Tibial nerve (tissue), 4 donors: ENCODE measurements around the gene BRPF3. TPM values are rescaled to one million over a fixed set of nuclear protein-coding genes. Genes with fewer than 3 reads are reported as not detected.

Source experiments
- DNase-seq, 2 donors: peaks; one replicate each; pipeline ENCODE4 v3.0.0-alpha.2; 2019; ENCODE audit warnings: low spot score in 2 of 2
- H3K27ac ChIP-seq, 4 donors: fragments of 200-600 bp; sonication (generic) in 3 of 4; one replicate each; pipeline ENCODE4 v1.5.1; 2017 to 2019; ENCODE audit warnings: mild to moderate bottlenecking in 1 of 4
- H3K27me3 ChIP-seq, 2 donors: fragments of 200-600 bp; sonication (generic) in 1 of 2; one replicate each; pipeline versions ENCODE4 v1.5.1 to v1.6.0; 2017 to 2019
- H3K36me3 ChIP-seq, 3 donors: fragments of 200-600 bp; sonication (generic); one replicate each; pipeline ENCODE4 v1.5.1; 2018 to 2019
- H3K4me1 ChIP-seq, 4 donors: fragments of 200-600 bp; sonication (generic) in 3 of 4; one replicate each; pipeline ENCODE4 v1.5.1; 2017 to 2019
- H3K4me3 ChIP-seq, 4 donors: fragments of 200-600 bp; sonication (generic) in 3 of 4; one replicate each; pipeline ENCODE4 v1.5.1; 2017 to 2019; ENCODE audit warnings: mild to moderate bottlenecking in 1 of 4, moderate library complexity in 1 of 4
- H3K9me3 ChIP-seq, 4 donors: fragments of 200-600 bp; sonication (generic) in 3 of 4; one replicate each; pipeline ENCODE4 v1.5.1; 2017 to 2019
- CTCF ChIP-seq, 5 experiments: fragments of 200-600 bp in 3 of 5; fragments of 450-650 bp in 2 of 5; sonication (generic) in 3 of 5; IDR thresholded peaks; one replicate each; pipeline ENCODE4 v1.5.1; 2016 to 2019; ENCODE audit warnings: antibody characterized with exemption in 5 of 5, mild to moderate bottlenecking in 3 of 5, moderate library complexity in 2 of 5
- EP300 ChIP-seq, 2 donors: sonication (generic); formaldehyde crosslinking; IDR thresholded peaks; one replicate each; pipeline ENCODE4 v1.6.1; 2017; ENCODE audit warnings: antibody characterized with exemption in 2 of 2, mild to moderate bottlenecking in 1 of 2
- POLR2A ChIP-seq, 2 donors: fragments of 450-650 bp; IDR thresholded peaks; one replicate each; pipeline ENCODE4 v1.6.1; 2017; ENCODE audit warnings: antibody characterized with exemption in 2 of 2, mild to moderate bottlenecking in 2 of 2, moderate library complexity in 2 of 2
- WGBS, 2 donors: methylation state at CpG; one replicate each; pipeline ENCODE4 v1.1.5; 2018; 5-methylcytosine and 5-hydroxymethylcytosine counted together
- total RNA-seq, 4 donors: library from RNA; depleted of rRNA; stranded (reverse); fragments of >200 nt; gene quantifications; one replicate each; pipeline ENCODE4 v1.1.0, GENCODE V29; 2016

Gene BRPF3
- total RNA-seq, 4 donors from 2014 or later = 18.4 to 32.7 (median 23.9) TPM

GRCh38 chr6:36155662-36156061 is 40.9 kb upstream of the BRPF3 start:
- H3K27me3 ChIP-seq = no peaks in the 10 kb centered on the region
- H3K4me3 ChIP-seq = no peak overlapping the region
- peaks cover 0 to 7% (median 0%) of the 10 kb centered on the region in 4 donors for H3K9me3 ChIP-seq
- TF ChIP-seq EP300 (IDR thresholded peaks at IDR 0.05) (no peak), POLR2A (IDR thresholded peaks at IDR 0.05) (no peak), CTCF (IDR thresholded peaks at IDR 0.05) (no peak)
- 93 to 98% methylated on average over 2 of the region's 2 CpGs for WGBS, 2 donors
- H3K27ac ChIP-seq = no peak overlapping the region
- peaks cover 0 to 14% (median 0%) of the 10 kb centered on the region in 3 donors for H3K36me3 ChIP-seq
- no peak for DNase-seq
- peaks cover 0 to 7% (median 0%) of the 10 kb centered on the region in 4 donors for H3K4me1 ChIP-seq

- no peak overlapping the region for H3K27ac ChIP-seq
These were observed 36.3 kb upstream of the BRPF3 start for GRCh38 chr6:36160147-36160760.

GRCh38 chr6:36169023-36170007 is 27.2 kb upstream of the BRPF3 start:
- Histone ChIP-seq H3K27ac (no peak overlapping the region), H3K4me1 (no peaks in the 10 kb centered on the region), H3K4me3 (no peak overlapping the region), H3K27me3 (no peaks in the 10 kb centered on the region), H3K9me3 (no peaks in the 10 kb centered on the region), H3K36me3 (peaks cover 0 to 11% (median 0%) of the 10 kb centered on the region in 3 donors)
- TF ChIP-seq POLR2A (IDR thresholded peaks at IDR 0.05) (no peak), EP300 (IDR thresholded peaks at IDR 0.05) (no peak), CTCF (IDR thresholded peaks at IDR 0.05) (no peak)
- DNase-seq = no peak
- WGBS, 2 donors = 89 to 100% methylated on average over 2 of the region's 2 CpGs

More at GRCh38 chr6:36160147-36160760, 36.3 kb upstream of the BRPF3 start:
- Histone ChIP-seq H3K4me1 (no peaks in the 10 kb centered on the region), H3K27me3 (no peaks in the 10 kb centered on the region), H3K36me3 (peaks cover 0 to 15% (median 0%) of the 10 kb centered on the region in 3 donors), H3K4me3 (no peak overlapping the region), H3K9me3 (peaks cover 0 to 7% (median 0%) of the 10 kb centered on the region in 4 donors)
- DNase-seq = no peak
- TF ChIP-seq CTCF (IDR thresholded peaks at IDR 0.05) (no peak), POLR2A (IDR thresholded peaks at IDR 0.05) (no peak), EP300 (IDR thresholded peaks at IDR 0.05) (no peak)
- WGBS, 2 donors = 89 to 91% methylated on average over 4 of the region's 4 CpGs

GRCh38 chr6:36170704-36171103 is 25.8 kb upstream of the BRPF3 start:
- Histone ChIP-seq H3K4me3 (no peak overlapping the region), H3K36me3 (peaks cover 0 to 11% (median 0%) of the 10 kb centered on the region in 3 donors), H3K4me1 (no peaks in the 10 kb centered on the region), H3K9me3 (no peaks in the 10 kb centered on the region), H3K27ac (no peak overlapping the region), H3K27me3 (no peaks in the 10 kb centered on the region)
- WGBS, 2 donors = 96 to 99% methylated on average over 2 of the region's 2 CpGs
- no peak for DNase-seq
- TF ChIP-seq POLR2A (IDR thresholded peaks at IDR 0.05) = no peak
- TF ChIP-seq EP300 (IDR thresholded peaks at IDR 0.05) = no peak
- TF ChIP-seq CTCF (IDR thresholded peaks at IDR 0.05) = no peak

GRCh38 chr6:36171573-36171972 is 25.0 kb upstream of the BRPF3 start:
- TF ChIP-seq CTCF (IDR thresholded peaks at IDR 0.05) (no peak), POLR2A (IDR thresholded peaks at IDR 0.05) (no peak), EP300 (IDR thresholded peaks at IDR 0.05) (no peak)
- H3K4me3 ChIP-seq = no peak overlapping the region
- no peaks in the 10 kb centered on the region for H3K9me3 ChIP-seq
- H3K36me3 ChIP-seq = peaks cover 0 to 11% (median 0%) of the 10 kb centered on the region in 3 donors
- WGBS, 2 donors = 85 to 92% methylated on average over 2 of the region's 2 CpGs
- H3K27me3 ChIP-seq = no peaks in the 10 kb centered on the region
- no peaks in the 10 kb centered on the region for H3K4me1 ChIP-seq
- H3K27ac ChIP-seq = no peak overlapping the region
- no peak for DNase-seq
